OCI-M2 (cell line): ENCODE results near the gene MARF1.

Experiments used
- DNase-seq: peaks from one replicate; lab custom pipeline; 2025; ENCODE audit not compliant: unreplicated experiment; lab: John Stamatoyannopoulos, UW

The MARF1 gene

GRCh38 chr16:15601212-15601879 lies 41.6 kb downstream of the MARF1 start:
- no peak for DNase-seq

GRCh38 chr16:15599303-15600070 lies 43.5 kb downstream of the MARF1 start:
- no peak for DNase-seq

- DNase-seq, result no peak
Observed at GRCh38 chr16:15598648-15599190, 44.2 kb downstream of the MARF1 start.

GRCh38 chr16:15597822-15598647 lies 44.9 kb downstream of the MARF1 start:
- DNase-seq, result no peak

- DNase-seq, result no peak
Observed at GRCh38 chr16:15597135-15597534, 45.8 kb downstream of the MARF1 start.

- DNase-seq, result no peak
Observed at GRCh38 chr16:15594711-15595320, 48.1 kb downstream of the MARF1 start.

- no peak for DNase-seq
Observed at GRCh38 chr16:15593235-15593634, 49.7 kb downstream of the MARF1 start.

GRCh38 chr16:15592324-15592723 lies 50.6 kb downstream of the MARF1 start:
- DNase-seq, result no peak

- DNase-seq, result no peak
Observed at GRCh38 chr16:15587152-15587825, 55.7 kb downstream of the MARF1 start.

GRCh38 chr16:15586716-15587115 lies 56.2 kb downstream of the MARF1 start:
- no peak for DNase-seq

GRCh38 chr16:15585956-15586355 lies 57.0 kb downstream of the MARF1 start:
- no peak for DNase-seq

- no peak for DNase-seq
Observed at GRCh38 chr16:15583526-15583925, 59.4 kb downstream of the MARF1 start.

GRCh38 chr16:15581127-15581815 lies 61.7 kb downstream of the MARF1 start:
- DNase-seq, result no peak

GRCh38 chr16:15578824-15579223 lies 64.1 kb downstream of the MARF1 start:
- no peak for DNase-seq

GRCh38 chr16:15576960-15577958 lies 65.7 kb downstream of the MARF1 start:
- DNase-seq, result no peak

- DNase-seq, result no peak
Observed at GRCh38 chr16:15575293-15576049, 67.5 kb downstream of the MARF1 start.

GRCh38 chr16:15574614-15574948 lies 68.4 kb downstream of the MARF1 start:
- no peak for DNase-seq
